Measurements from ENCODE around the gene PSG3. TPM values are rescaled to one million over a fixed set of nuclear protein-coding genes. Genes with fewer than 3 reads are reported as not detected.
"Not testable (repeated sequence)": the region's sequence is repeated elsewhere in the genome, so short reads cannot be mapped to it uniquely, and the experiment has no call there.

PSG3 gene
- total RNA-seq = not detected

DNA sequence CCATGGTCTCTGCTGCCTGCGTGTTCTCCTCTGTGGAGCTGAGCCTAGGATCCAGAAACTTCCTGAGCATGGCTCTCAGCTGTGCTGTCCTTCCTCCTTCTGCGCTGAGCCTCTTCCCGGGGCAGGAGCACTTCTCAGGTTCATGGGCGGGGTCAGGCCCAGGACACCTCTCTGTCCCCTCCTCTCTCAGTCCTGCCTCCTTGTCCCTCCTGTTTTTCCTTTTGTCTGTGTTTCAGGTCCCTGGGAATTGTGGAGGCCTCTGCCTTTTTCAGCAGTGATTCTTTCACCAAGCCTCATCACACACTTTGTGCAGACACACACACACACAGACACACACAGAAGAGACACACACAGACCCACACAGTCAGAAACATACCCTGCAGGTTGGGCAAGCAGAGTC lies at the start of gene PSG3:
TSS of gene PSG3 (minus strand) at position 101 of the 400 bp plus-strand sequence. CDS start at position 4, 97 bp downstream.
- H3K4me1 ChIP-seq; intact Hi-C loops (cut with DNase I); H3K27ac ChIP-seq; H3K36me3 ChIP-seq; H3K9me3 ChIP-seq; H3K4me3 ChIP-seq; H3K27me3 ChIP-seq; DNase-seq (ENCODE audit: extremely low spot score in 2 of 2): not testable (repeated sequence)

DNA sequence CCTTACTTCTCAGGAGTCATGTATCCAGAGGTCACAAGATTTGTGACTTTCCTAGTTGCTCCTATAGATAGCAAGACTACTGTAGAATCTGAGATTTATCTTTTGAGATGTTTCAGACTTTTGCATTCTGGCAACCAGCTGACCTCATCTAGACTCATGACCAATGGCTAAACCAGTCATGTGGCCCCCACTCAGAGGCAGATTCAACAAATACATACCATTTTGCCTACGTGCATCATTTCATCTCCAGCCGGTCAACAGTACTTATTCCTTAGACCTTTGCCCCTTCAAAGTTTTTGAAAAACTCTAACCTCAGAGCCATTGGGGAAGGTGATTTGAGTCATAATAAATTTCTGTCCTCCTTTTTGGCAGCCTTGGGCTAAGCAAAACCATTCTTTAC lies 48.5 kb upstream of the PSG3 start:
- H3K36me3 ChIP-seq; H3K27me3 ChIP-seq; H3K4me1 ChIP-seq; H3K27ac ChIP-seq; H3K9me3 ChIP-seq; H3K4me3 ChIP-seq; intact Hi-C loops (cut with DNase I); DNase-seq (ENCODE audit: extremely low spot score in 2 of 2): not testable (repeated sequence)

DNA sequence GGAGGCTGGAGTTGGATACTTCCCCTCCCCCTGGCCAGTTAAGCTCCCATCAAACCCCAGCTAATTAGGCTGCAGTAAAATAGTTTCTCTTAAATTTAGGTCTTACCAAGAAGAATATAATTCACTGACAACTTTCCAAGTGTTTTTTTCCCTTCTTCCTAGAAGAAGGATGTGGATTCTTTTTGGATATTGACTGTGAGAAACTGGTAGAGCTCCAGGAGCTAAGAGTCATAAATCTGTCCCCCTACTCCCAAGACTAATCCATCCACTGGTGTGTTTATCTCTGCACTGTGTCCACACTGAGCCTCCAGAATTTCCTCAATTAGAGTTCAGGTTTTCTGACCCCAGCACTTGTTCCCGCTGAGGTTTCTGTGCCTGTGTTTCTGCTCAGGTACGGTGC lies 47.5 kb upstream of the PSG3 start:
- H3K9me3 ChIP-seq; H3K27ac ChIP-seq; H3K36me3 ChIP-seq; H3K4me3 ChIP-seq; DNase-seq (ENCODE audit: extremely low spot score in 2 of 2); H3K4me1 ChIP-seq; H3K27me3 ChIP-seq; intact Hi-C loops (cut with DNase I): not testable (repeated sequence)

DNA sequence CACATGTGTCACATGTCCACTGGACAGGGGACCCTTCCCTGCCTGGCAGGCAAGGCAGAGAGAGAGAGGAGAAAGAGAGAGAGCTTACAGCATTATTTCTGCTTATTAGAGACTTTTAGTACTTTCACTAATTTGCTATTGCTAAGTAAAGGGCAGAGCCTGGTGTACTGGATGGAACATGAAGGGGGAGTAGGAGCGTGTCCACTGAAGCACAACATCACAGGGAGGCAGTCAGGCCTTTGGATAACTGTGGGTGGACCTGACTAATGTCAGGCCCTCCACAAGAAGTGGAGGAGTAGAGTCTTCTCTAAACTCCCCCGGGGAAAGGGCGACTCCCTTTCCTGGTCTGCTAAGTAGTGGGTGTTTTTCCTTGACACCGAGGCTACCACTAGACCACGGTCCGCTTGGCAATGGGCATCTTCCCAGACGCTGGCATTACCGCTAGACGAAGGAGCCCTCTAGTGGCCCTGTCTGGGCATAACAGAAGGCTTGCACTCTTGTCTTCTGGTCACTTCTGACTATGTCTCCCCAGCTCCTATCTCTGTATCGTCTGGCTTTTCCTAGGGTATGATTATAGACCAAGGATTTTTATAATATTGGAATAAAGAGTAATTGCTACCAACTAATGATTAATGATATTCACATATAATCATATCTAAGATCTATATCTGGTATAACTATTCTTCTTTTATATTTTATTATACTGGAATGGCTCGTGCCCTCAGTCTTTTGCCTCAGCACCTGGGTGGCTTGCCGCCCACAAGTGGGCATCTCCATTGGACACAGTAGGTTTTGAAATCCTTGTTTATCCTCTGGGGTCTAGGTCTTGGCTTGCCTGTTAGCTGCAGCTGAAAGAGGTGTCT lies 36.7 kb upstream of the PSG3 start:
- TF ChIP-seq, protein P1, sequence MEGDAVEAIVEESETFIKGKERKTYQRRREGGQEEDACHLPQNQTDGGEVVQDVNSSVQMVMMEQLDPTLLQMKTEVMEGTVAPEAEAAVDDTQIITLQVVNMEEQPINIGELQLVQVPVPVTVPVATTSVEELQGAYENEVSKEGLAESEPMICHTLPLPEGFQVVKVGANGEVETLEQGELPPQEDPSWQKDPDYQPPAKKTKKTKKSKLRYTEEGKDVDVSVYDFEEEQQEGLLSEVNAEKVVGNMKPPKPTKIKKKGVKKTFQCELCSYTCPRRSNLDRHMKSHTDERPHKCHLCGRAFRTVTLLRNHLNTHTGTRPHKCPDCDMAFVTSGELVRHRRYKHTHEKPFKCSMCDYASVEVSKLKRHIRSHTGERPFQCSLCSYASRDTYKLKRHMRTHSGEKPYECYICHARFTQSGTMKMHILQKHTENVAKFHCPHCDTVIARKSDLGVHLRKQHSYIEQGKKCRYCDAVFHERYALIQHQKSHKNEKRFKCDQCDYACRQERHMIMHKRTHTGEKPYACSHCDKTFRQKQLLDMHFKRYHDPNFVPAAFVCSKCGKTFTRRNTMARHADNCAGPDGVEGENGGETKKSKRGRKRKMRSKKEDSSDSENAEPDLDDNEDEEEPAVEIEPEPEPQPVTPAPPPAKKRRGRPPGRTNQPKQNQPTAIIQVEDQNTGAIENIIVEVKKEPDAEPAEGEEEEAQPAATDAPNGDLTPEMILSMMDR (IDR thresholded peaks at IDR 0.05) = peak in 2 of 3 experiments; percentile 38 to 53
- H3K36me3 ChIP-seq; H3K9me3 ChIP-seq; DNase-seq (ENCODE audit: extremely low spot score in 2 of 2); H3K27ac ChIP-seq; H3K27me3 ChIP-seq; H3K4me1 ChIP-seq; H3K4me3 ChIP-seq; intact Hi-C loops (cut with DNase I): not testable (repeated sequence)

DNA sequence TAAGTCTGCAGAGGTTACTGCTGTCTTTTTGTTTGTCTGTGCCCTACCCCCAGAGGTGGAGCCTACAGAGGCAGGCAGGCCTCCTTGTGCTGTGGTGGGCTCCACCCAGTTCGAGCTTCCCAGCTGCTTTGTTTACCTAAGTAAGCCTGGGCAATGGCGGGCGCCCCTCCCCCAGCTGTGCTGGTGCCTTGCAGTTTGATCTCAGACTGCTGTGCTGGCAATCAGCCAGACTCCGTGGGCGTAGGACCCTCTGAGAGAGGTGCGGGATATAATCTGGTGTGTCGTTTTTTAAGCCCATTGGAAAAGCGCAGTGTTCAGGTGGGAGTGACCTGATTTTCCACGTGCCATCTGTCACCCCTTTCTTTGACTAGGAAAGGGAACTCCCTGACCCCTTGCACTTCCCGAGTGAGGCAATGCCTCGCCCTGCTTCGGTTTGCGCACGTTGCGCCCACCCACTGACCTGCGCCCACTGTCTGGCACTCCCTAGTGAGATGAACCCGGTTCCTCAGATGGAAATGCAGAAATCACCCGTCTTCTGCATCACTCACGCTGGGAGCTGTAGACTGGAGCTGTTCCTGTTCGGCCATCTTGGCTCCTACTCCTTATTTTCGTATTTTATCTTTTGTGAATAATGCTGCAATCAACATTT lies 34.4 kb upstream of the PSG3 start:
- intact Hi-C loops (cut with DNase I); H3K27me3 ChIP-seq; DNase-seq (ENCODE audit: extremely low spot score in 2 of 2); H3K36me3 ChIP-seq; H3K27ac ChIP-seq; H3K4me1 ChIP-seq; H3K4me3 ChIP-seq; H3K9me3 ChIP-seq: not testable (repeated sequence)

DNA sequence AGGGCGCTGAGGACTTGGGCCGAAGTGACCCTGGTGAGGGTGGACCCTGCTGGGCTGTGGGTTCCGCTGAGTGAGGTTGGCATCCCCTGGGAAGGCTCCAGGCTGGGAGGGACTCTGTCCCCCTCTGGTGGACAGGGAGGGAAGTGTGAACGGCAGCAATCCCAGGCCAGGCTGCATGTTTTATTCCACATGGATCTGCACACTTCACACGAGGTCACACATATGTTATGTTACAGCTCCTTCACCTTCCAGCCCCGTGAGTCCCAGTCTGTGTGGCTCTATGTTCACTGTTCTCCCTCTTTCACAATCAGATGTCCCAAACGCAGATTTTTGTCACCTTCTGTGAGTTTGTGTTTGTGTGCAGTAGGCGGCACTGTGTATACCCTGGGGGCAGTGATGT lies 27.0 kb upstream of the PSG3 start:
- H3K4me3 ChIP-seq; H3K27me3 ChIP-seq; intact Hi-C loops (cut with DNase I); H3K27ac ChIP-seq; H3K9me3 ChIP-seq; H3K4me1 ChIP-seq; H3K36me3 ChIP-seq; DNase-seq (ENCODE audit: extremely low spot score in 2 of 2): not testable (repeated sequence)

DNA sequence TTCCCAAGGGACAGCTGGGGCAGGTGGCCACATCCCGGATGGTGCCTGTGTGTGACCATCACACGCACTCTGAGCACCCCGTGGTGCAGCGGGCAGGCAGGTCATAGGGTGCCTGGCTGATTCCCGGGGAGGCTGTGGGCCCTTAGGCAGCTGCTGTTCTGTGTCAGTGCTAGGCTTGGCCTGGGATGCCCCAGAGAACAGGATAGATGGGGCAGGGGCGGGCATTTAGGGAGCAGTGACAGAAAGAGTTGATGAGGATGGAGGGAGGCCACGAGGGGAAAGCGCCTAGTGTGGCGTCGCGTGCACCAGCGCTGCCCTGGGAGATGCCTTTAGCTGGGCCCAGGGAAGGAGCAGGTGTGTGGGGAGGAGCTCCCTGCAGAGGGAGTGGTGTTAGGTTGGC lies 26.6 kb upstream of the PSG3 start:
- DNase-seq (ENCODE audit: extremely low spot score in 2 of 2); H3K27ac ChIP-seq; H3K4me3 ChIP-seq; H3K4me1 ChIP-seq; intact Hi-C loops (cut with DNase I); H3K36me3 ChIP-seq; H3K9me3 ChIP-seq; H3K27me3 ChIP-seq: not testable (repeated sequence)

DNA sequence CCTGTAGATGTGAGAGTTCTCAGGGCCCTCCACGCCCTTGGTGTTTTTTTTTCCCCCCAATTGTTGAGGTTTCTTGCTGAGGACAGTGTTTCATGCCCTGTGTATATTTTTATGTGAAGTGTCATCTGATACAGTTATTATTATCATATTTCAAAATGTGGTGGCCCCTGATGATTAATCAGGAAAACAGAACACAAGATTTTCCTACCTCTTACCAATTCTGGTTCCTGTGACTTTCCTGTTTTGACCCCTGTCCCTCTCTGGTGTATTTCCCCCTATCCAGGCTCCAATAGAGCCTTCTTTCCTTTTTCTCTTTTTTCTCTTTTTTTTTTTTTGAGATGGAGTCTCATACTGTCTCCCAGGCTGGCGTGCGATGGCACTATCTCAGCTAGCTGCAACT lies 24.6 kb upstream of the PSG3 start:
- Histone ChIP-seq H3K9me3 (no peaks in the 10 kb centered on the region), H3K27me3 (no peaks in the 10 kb centered on the region), H3K27ac (no peak overlapping the region), H3K4me3 (no peak overlapping the region), H3K4me1 (no peaks in the 10 kb centered on the region), H3K36me3 (no peaks in the 10 kb centered on the region)
- no peak for DNase-seq (ENCODE audit: extremely low spot score in 2 of 2)
- intact Hi-C loops (cut with DNase I) = no loop called here
- no peak for TF ChIP-seq POLR2AphosphoS5 (IDR thresholded peaks at IDR 0.05; ENCODE audit: insufficient read depth in 1 of 2, low read depth in 1 of 2)
